ENCODE results near the gene TEX38.

- TF ChIP-seq CTCF (conservative IDR thresholded peaks at IDR 0.05; ENCODE audit: low read length) = no peak
- TF ChIP-seq EZH2phosphoT487 (IDR thresholded peaks at IDR 0.05; ENCODE audit: borderline replicate concordance, low read depth, low read length) = no peak
Measured at GRCh38 chr1:46637444-46638083, 34.1 kb upstream of the TEX38 start.

Measured in OCI-LY7 (cell line).